SK-N-MC (cell line): Measurements from ENCODE around the gene CDKAL1.

Experiments used
- DNase-seq: peaks from one replicate; pipeline ENCODE4 v3.0.0-alpha.2; 2011; ENCODE audit warnings: low read depth, low spot score
- H3K27ac ChIP-seq: fragments of 200-600 bp; sonication (generic); 2 replicates; pipeline ENCODE4 v1.5.1; 2016; ENCODE audit warnings: mixed run types
- H3K36me3 ChIP-seq: fragments of 200-600 bp; sonication (generic); 2 replicates; pipeline ENCODE4 v1.6.1; 2017; ENCODE audit warnings: antibody characterized with exemption, low read length, mixed read lengths; ENCODE audit not compliant: insufficient read depth
- H3K4me3 ChIP-seq: fragments of 200-600 bp; sonication (generic); 2 replicates; pipeline ENCODE4 v1.5.1; 2016
- H3K9ac ChIP-seq: fragments of 200-600 bp; sonication (generic); 2 replicates; pipeline ENCODE4 v1.8.0; 2017; ENCODE audit warnings: mixed run types, mixed read lengths; ENCODE audit not compliant: insufficient read length
- H3K9me3 ChIP-seq: fragments of 200-600 bp; sonication (generic); 2 replicates; pipeline ENCODE4 v1.6.1; 2017; ENCODE audit warnings: low read depth, mild to moderate bottlenecking, antibody characterized with exemption, low read length, moderate library complexity, mixed read lengths
- EZH2 ChIP-seq: fragments of 200-600 bp; sonication (generic); IDR thresholded peaks from one replicate; pipeline ENCODE4 v1.6.1; 2017; ENCODE audit warnings: antibody characterized with exemption
- FOXP2 ChIP-seq: optimal IDR thresholded peaks from 2 replicates; pipeline ENCODE3; 2011; ENCODE audit warnings: mild to moderate bottlenecking, moderate library complexity; ENCODE audit not compliant: insufficient read depth; ENCODE audit errors: extremely low read length, control extremely low read depth
- POLR2AphosphoS5 ChIP-seq: IDR thresholded peaks from 2 replicates; pipeline ENCODE4 v1.6.1; 2012; ENCODE audit warnings: mild to moderate bottlenecking, low read depth, low read length, borderline replicate concordance

CDKAL1 gene

DNA sequence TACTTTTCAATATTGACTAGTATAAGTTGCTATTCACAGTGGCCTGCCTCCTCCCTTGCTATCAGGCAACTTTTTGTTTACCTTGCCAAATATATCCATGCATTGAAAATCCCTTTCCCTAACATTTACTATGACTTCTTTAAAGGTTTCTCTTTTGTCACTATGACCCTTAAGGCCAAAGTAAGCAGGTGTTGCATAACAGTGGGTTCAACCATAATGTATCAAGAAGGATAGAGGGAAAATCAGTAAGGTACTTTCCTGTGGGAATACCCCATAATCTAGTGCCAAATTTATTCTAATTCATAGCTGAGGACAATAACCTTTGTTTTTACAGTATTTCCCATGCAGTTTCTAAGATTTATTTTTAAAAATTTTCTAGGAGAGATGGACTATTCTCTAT, 527.6 kb downstream of the CDKAL1 start:
- no peaks in the 10 kb centered on the region for H3K9me3 ChIP-seq
- no peak overlapping the region for H3K4me3 ChIP-seq
- H3K9ac ChIP-seq: no peak overlapping the region
- no peak for TF ChIP-seq EZH2
- no peak for TF ChIP-seq FOXP2
- TF ChIP-seq POLR2AphosphoS5: no peak
- H3K36me3 ChIP-seq: 0 out of 2 replicates have a peak, but pooled peaks cover under 1% of the 10 kb centered on the region
- H3K27ac ChIP-seq: no peak overlapping the region
- no peak for DNase-seq

DNA sequence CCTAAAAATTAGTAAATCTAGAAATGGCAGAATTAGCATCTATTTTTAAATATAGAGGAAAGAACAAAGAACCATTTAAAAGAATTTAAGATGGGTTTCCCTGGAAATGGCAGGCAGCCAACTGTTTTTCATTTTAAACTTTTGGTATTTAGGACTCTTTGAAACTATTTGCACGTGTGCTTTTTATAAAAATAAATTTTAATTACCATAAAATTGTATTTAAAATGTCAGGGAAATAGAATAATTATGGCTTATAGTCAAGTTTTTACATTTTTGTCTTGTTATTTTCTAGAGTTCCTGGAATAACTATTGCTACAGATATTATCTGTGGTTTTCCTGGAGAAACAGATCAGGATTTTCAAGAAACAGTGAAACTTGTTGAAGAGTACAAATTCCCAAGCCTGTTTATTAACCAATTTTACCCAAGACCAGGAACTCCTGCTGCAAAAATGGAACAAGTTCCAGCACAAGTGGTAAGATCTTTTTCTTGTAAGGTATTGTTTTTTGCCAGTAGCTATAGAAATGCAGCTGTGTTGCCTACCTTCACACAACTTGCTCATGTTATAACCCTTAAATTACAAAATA, 530.6 kb downstream of the CDKAL1 start:
- DNase-seq: peak; percentile 68
- Histone ChIP-seq H3K9ac (no peak overlapping the region), H3K9me3 (no peaks in the 10 kb centered on the region), H3K4me3 (no peak overlapping the region), H3K27ac (peak overlapping the region; percentile 23; the same call in 1 of the 2 replicates), H3K36me3 (peaks cover 3% of the 10 kb centered on the region; the same call in 1 of the 2 replicates)
- TF ChIP-seq POLR2AphosphoS5: no peak
- TF ChIP-seq EZH2: no peak
- TF ChIP-seq FOXP2: no peak

DNA sequence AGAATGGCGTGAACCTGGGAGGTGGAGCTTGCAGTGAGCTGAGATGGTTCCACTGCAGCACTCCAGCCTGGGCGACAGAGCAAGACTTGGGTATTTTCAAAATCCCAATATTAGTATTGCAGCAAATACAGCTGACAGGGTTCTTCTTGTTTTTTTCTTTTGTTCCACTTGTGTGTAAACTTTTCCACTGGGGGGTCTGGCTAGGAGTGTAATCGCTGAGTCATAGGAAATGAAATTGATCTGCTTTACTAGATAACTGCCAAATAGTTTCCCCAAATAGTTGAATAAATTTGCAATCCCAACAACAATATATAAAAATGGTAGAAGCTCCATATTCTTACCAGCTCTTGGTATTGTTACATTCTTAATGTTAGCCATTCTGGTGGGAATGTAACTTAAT, 533.3 kb downstream of the CDKAL1 start:
- no peak overlapping the region for H3K27ac ChIP-seq
- no peak overlapping the region for H3K4me3 ChIP-seq
- TF ChIP-seq FOXP2 (no peak), POLR2AphosphoS5 (no peak), EZH2 (no peak)
- H3K9me3 ChIP-seq: no peaks in the 10 kb centered on the region
- H3K36me3 ChIP-seq: peaks cover 3% of the 10 kb centered on the region; the same call in 1 of the 2 replicates
- no peak for DNase-seq
- H3K9ac ChIP-seq: no peak overlapping the region

DNA sequence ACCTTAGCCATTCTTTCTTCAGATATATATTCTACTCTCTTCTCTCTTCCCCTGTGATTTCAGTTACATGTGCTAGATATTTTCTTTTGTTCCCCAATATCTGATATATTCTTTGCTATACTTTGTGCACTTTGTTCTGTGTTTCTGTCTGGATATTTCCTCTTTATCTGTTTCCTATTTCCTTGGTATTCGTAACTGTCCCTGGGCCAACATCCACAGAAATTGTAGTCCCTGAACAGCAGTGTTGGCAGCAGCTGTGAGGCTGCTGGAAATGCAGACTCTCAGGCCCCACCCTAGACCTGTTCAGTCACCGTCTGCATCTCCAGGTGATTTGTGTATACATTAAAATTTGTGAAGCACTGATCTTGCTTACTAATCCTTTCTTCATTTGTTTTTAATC, 536.4 kb downstream of the CDKAL1 start:
- Histone ChIP-seq H3K27ac (no peak overlapping the region), H3K36me3 (peaks cover 3% of the 10 kb centered on the region; the same call in 1 of the 2 replicates), H3K4me3 (no peak overlapping the region), H3K9ac (no peak overlapping the region), H3K9me3 (no peaks in the 10 kb centered on the region)
- DNase-seq: no peak
- TF ChIP-seq FOXP2: no peak
- TF ChIP-seq EZH2: no peak
- no peak for TF ChIP-seq POLR2AphosphoS5

DNA sequence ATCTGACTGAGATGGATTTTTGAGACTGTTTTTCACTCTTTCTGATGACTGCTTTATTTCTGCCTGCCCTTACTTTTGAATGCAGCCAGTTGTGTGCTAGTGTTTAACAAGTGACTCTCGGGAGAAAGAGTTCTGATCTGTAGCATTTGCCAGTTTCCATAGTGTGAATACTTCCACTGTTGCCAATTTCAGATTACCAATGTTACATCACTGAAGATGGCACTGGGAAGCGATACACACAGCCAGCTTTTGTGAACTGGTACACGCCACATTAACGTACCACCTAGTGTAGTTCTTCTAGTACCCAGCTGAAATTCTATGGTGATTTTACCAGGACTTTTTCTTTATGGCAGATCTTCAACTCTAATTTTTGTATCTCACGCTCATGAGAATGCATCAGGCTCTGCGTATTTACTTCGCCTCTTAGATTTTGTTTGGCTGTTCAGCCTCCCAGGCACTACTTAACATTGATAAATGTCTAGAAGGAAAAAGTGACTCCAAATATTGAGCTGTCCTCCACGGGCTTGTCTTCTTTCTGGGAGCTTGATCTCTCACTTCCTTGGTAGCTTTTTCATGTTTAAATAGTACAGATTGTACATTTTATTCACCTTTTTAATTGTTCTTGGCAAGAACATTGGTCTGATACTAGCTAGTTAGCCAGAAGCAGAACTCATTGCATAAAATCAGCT, 537.7 kb downstream of the CDKAL1 start:
- Histone ChIP-seq H3K27ac (no peak overlapping the region), H3K9me3 (no peaks in the 10 kb centered on the region), H3K36me3 (peaks cover 3% of the 10 kb centered on the region; the same call in 1 of the 2 replicates), H3K9ac (no peak overlapping the region), H3K4me3 (no peak overlapping the region)
- TF ChIP-seq FOXP2: no peak
- no peak for TF ChIP-seq POLR2AphosphoS5
- no peak for TF ChIP-seq EZH2
- DNase-seq: no peak

DNA sequence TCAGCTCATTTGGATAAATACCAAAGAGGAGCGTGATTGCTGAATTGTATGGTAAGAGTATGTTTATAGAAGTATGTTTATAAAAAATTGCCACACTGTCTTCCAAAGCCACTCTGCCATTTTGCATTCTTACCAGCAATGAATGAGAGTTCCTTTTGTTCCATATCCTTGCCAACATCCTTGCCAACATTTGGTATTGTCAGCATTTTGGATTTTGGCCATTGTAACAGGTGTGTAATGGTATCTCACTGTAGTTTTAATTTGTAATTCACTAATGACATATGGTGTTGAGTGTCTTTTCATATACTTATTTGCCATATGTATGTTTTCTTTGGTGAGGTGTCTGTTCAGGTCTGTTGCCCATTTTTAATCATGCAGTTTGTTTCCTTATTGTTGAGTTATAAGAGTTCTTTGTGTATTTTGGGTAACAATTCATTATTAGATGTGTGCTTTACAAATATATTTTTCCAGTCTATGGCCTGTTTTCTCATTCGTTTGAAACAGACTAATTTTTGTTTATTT, 539.1 kb downstream of the CDKAL1 start:
- TF ChIP-seq POLR2AphosphoS5 (no peak), EZH2 (no peak), FOXP2 (no peak)
- H3K4me3 ChIP-seq: no peak overlapping the region
- H3K9ac ChIP-seq: no peak overlapping the region
- no peaks in the 10 kb centered on the region for H3K9me3 ChIP-seq
- no peak for DNase-seq
- no peaks in the 10 kb centered on the region for H3K36me3 ChIP-seq
- H3K27ac ChIP-seq: no peak overlapping the region

DNA sequence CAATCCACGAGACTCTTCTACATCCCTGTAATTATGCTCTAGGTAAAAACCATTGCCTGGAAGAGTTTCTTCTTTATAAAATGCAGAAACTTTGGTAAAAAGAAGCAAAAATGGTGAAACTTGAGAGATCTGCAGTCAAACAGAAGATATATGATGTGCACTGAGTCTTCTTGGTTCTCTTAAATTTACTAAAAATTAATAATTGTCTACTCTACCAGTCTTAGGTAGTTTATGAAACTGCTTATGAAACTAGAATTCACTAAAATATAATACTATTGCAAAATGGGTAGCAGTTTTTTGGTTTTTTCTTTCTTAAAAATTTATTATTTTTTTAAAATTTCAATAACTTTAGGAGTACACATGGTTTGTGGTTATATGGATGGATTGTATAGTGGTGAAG, 540.2 kb downstream of the CDKAL1 start:
- Histone ChIP-seq H3K27ac (no peak overlapping the region), H3K9me3 (no peaks in the 10 kb centered on the region), H3K36me3 (no peaks in the 10 kb centered on the region), H3K4me3 (no peak overlapping the region), H3K9ac (no peak overlapping the region)
- no peak for DNase-seq
- TF ChIP-seq FOXP2 (no peak), POLR2AphosphoS5 (no peak), EZH2 (no peak)

DNA sequence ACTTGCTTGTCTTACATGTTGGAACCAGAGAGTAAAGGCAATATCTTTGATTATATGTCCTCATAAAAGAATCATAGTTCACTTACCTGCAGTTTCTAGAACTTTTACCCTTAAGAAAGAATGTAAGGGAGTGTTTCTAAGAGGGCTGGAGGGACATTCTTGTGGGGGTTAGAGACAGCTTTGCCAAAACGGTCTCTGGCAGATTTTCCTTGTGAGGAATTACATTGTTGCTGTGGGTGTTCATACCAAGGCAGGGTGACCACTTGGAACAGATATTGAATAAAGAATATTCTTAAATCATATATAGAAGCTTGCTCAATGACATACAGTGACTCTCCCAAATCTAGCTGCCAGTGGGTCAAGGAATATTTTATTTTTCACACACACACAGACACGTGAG, 541.7 kb downstream of the CDKAL1 start:
- Histone ChIP-seq H3K27ac (no peak overlapping the region), H3K36me3 (no peaks in the 10 kb centered on the region), H3K9me3 (no peaks in the 10 kb centered on the region), H3K9ac (no peak overlapping the region), H3K4me3 (no peak overlapping the region)
- TF ChIP-seq POLR2AphosphoS5: no peak
- no peak for DNase-seq
